ENCODE data around the gene ZP1. TPM values are rescaled to one million over a fixed set of nuclear protein-coding genes. Genes with fewer than 3 reads are reported as not detected.

The ZP1 gene
- polyA plus RNA-seq, 6 donors from 2014 or later = not detected

DNA sequence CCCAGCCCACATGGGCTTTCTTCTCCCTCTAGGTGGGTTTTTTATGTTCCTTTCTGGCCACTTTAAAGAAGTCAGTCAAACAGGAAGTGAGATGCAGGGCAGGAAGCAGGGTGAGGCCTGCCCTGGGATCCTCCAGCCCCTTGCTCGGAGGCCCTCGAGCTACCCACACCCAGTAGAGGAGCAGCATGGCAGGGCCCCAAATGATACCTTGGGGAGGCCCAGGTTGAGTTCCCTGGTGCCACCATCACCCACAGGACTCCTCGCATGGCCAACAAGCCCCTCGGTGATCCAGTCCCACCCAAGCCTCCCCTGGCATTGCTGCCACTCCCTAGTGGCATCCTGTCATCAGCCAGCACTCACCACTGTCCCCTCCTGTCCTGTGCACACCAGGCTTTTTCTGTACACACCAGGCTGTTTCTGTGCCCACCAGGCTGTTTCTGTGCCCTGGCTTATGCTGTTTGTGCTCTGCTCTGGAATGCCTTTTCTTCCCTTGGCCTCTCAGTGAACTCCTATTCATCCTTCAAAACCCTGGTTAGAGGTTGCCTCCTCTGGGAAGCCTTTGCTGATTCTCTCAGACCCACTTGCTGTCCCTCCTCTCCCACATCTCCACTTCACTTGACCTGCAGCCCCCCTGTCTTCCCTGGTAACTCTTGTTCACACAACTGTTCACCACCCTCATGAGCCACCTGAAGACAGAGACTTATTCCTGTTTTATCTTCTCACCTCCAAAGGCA lies 8.4 kb upstream of the ZP1 start:
- H3K4me3 Mint-ChIP-seq = no peak overlapping the region
- peaks cover 0 to 7% (median 5%) of the 10 kb centered on the region in 3 donors for H3K27me3 Mint-ChIP-seq
- ATAC-seq (ENCODE audit: low read depth in 2 of 2) (no peak), DNase-seq (no peak)
- H3K4me1 Mint-ChIP-seq = peaks cover 13 to 20% (median 14%) of the 10 kb centered on the region in 3 donors
- H3K9me3 Mint-ChIP-seq = peaks cover 0 to 2% (median 0%) of the 10 kb centered on the region in 7 donors
- peak overlapping the region in 1 of 6 donors; percentile 20 for H3K27ac Mint-ChIP-seq
- no peaks in the 10 kb centered on the region for H3K36me3 Mint-ChIP-seq

DNA sequence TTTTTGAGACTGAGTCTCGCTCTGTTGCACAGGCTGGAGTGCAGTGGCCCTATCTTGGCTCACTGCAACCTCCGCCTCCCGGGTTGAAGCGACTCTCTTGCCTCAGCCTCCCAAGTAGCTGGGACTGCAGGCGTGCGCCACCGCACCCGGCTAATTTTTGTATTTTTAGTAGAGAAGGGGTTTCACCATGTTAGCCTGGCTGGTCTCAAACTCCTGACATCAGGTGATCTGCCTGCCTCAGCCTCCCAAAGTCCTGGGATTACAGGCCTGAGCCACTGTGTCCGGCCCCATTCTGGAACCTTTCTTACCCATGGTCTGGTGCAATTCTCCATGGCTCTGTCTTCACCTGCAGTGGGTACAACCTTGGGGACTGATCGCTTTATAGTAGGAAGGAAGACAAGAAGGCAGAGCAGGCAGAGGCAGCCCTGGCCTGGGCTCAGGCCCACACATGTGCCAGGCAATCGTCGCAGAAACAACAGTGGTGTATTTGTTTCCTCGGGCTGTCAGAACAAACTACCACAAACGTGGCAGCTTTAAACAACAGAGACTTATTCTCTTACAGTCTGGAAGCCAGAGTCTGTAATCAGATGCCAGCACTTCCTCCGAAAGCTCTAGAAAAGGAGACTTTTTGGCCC lies 7.6 kb upstream of the ZP1 start:
- Mint-ChIP-seq H3K4me1 (peaks cover 13 to 20% (median 14%) of the 10 kb centered on the region in 3 donors), H3K9me3 (peaks cover 0 to 2% (median 0%) of the 10 kb centered on the region in 7 donors), H3K36me3 (no peaks in the 10 kb centered on the region), H3K27me3 (peaks cover 0 to 7% (median 5%) of the 10 kb centered on the region in 3 donors), H3K27ac (no peak overlapping the region), H3K4me3 (no peak overlapping the region)
- no peak for DNase-seq
- no peak for ATAC-seq (ENCODE audit: low read depth in 2 of 2)

DNA sequence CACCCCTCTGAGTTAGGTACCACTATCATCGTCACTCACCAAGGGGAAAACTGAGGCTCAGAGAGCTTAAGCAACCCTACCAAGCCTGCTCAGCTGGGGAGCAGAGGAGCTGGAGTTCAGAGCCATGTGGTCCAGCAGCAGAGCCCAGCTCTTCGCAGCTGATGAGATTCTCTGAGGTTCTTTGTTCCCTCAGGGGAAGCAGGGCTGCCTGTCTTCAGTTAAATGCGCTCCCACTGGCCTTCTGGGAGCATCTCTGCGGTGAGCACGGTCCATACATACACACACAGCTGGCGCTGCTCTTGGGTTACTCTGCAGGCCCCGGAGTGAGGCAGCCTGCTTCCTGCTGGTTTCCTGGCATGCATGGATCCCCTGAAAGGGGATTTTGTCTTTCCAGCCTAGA lies 6.4 kb upstream of the ZP1 start:
- H3K27ac Mint-ChIP-seq = no peak overlapping the region

DNA sequence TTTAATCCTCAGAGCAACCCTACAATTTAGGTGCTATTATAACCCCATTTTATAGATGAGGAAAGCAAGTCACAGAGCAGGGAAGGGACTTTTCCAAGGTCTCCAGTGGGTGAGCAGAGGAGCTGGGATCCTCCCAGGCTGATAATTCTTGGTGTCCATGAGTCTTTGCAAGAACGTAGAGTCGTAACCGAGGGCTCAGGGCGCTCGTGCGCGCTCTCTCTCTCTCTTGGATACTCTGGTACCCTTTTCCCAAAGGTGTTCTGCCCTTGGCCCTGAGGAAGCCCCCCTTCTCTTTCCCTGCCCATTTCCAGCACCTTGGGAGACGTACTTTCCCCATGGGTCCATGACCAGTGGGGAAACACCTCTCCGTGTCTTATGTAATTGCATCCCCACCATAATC lies 5.2 kb upstream of the ZP1 start:
- no peak for ATAC-seq (ENCODE audit: low read depth in 2 of 2)

More for the DNA sequence above, 6.4 kb upstream of the ZP1 start:
- no peak for DNase-seq
- ATAC-seq (ENCODE audit: low read depth in 2 of 2) = no peak
- Mint-ChIP-seq H3K36me3 (no peaks in the 10 kb centered on the region), H3K27me3 (peaks cover 0 to 5% (median 1%) of the 10 kb centered on the region in 3 donors), H3K4me3 (no peak overlapping the region), H3K4me1 (peaks cover 9 to 17% (median 13%) of the 10 kb centered on the region in 3 donors), H3K9me3 (peaks cover 0 to 2% (median 0%) of the 10 kb centered on the region in 7 donors)

DNA sequence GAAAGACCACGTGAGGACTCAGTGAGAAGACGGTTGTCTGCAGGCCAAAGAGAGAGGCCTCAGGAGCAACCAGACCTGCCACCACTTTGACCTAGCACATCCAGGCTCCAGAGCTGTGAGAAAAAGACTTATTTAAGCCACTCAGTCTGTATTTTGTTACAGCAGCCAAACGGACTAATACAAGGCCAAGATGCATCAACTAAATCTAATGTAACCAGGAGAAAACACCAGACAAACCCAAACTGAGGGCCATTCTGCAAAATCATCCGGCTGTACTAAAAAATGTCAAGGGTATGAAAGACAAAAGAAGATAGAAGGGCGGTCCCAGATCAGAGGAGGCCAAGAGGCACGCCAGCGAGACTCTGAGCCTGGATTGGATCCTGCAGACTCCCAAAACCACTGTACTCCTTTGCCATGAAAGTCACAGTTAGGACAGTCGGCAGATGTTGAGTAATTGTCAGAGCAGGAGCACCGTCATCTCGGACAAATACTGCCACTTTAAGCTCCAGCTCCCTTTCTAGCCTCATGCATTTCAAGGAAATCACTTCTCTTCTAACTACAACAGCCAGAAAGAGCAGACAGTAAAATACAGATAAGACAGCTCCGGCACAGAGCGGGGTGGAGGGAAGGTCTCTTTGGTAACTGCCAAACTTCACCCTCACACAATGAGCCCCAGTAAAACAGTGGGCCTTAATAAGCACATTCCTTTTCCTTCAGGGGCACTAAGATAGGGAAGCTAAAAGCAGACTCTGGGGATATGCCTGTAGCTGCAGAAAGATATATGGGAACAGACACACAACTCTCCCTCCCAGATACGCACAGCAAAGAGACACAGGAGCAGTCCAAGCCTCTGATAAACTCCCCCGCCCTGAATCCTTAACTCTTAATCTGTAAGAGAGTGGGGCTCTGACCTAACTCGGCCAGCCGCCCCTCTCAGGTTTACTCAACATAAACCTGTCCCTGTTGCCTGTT lies 3.5 kb upstream of the ZP1 start:
- Mint-ChIP-seq H3K36me3 (no peaks in the 10 kb centered on the region), H3K27ac (peak overlapping the region in 1 of 6 donors; percentile 8), H3K4me3 (no peak overlapping the region), H3K4me1 (peaks cover 4 to 6% (median 5%) of the 10 kb centered on the region in 3 donors), H3K27me3 (peaks cover 0 to 5% (median 0%) of the 10 kb centered on the region in 3 donors), H3K9me3 (peaks cover 0 to 2% (median 0%) of the 10 kb centered on the region in 7 donors)
- ATAC-seq (ENCODE audit: low read depth in 2 of 2) (no peak), DNase-seq (no peak)

More for the DNA sequence above, 5.2 kb upstream of the ZP1 start:
- DNase-seq = no peak
- Mint-ChIP-seq H3K4me3 (no peak overlapping the region), H3K27me3 (peaks cover 0 to 5% (median 0%) of the 10 kb centered on the region in 3 donors), H3K4me1 (peaks cover 8 to 16% (median 13%) of the 10 kb centered on the region in 3 donors), H3K36me3 (no peaks in the 10 kb centered on the region), H3K27ac (no peak overlapping the region), H3K9me3 (peaks cover 0 to 2% (median 0%) of the 10 kb centered on the region in 7 donors)

DNA sequence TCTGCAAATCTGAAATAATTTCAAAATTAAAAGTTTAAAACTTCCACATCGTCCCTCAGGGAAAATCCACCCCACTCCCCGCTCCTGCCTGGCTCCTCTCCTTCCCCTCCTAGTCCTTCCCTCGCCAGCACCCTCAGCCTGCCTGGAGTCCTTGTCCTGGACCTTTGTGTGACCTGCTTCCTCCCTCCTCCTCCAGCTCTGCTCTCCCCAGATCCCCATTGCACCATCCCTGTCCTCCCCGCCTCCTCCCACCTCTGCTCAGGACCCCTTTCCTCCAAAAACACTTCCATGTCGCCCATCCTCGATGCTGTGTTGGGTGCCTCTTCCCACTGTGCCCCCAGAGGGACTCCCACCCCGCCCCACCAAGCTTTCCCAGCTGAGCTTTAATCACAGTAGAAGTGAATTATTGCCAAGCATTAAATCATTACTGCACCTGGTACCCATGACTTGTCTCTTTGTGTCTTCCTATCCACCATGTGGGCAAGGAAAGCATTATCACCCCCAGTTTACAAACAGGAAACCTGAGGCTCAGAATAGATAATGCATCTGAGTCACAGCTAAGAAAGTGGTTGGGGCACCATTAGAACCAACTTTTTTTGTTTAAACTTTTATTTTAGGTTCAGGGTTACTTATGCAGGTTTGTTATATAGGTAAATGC lies 2.4 kb upstream of the ZP1 start:
- no peak for DNase-seq
- Mint-ChIP-seq H3K9me3 (no peaks in the 10 kb centered on the region), H3K4me1 (no peaks in the 10 kb centered on the region), H3K27me3 (peaks cover 0 to 11% (median 7%) of the 10 kb centered on the region in 3 donors), H3K36me3 (no peaks in the 10 kb centered on the region), H3K4me3 (no peak overlapping the region), H3K27ac (no peak overlapping the region)
- ATAC-seq (ENCODE audit: low read depth in 2 of 2) = no peak

DNA sequence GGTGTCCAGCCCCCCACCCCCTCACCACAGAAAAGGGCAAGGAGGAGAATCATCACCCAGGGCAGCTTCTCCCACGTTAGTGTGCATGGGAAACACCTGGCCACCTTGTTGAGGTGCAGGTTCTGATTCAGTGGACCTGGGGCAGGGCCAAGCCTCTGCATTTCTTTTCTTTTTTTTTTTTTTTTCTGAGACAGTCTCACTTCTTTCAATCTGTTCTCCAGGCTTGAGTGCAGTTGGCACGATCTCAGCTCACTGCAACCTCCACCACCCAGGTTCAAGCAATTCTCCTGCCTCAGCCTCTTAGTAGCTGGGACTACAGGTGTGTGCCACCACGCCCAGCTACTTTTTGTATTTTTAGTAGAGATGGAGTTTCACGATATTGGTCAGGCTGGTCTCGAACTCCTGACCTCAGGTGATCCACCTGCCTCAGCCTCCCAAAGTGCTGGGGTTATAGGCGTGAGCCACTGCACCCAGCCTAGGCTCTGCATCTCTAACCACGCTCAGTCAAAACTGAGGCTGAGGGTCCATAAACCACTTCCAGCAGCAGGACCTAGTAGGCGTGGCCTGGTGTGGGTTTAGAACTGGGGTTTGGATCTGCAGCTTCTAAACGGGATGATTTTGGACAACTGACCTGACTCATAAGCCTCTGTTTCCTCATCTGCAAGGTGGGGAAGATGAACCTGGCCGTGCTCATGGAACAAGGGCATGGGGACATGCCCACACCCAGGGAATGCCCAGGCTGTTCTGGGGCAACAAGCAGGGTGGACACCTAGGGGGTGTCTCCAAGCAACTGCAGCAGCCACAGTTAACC lies 734 bp downstream of the ZP1 start:
- ATAC-seq (ENCODE audit: low read depth in 2 of 2) (no peak), DNase-seq (no peak)
- H3K4me3 Mint-ChIP-seq = no peak overlapping the region
- no peaks in the 10 kb centered on the region for H3K36me3 Mint-ChIP-seq
- no peak overlapping the region for H3K27ac Mint-ChIP-seq
- H3K9me3 Mint-ChIP-seq = no peaks in the 10 kb centered on the region
- H3K27me3 Mint-ChIP-seq = peaks cover 0 to 10% (median 7%) of the 10 kb centered on the region in 3 donors
- peaks cover 0 to 1% (median 0%) of the 10 kb centered on the region in 3 donors for H3K4me1 Mint-ChIP-seq

DNA sequence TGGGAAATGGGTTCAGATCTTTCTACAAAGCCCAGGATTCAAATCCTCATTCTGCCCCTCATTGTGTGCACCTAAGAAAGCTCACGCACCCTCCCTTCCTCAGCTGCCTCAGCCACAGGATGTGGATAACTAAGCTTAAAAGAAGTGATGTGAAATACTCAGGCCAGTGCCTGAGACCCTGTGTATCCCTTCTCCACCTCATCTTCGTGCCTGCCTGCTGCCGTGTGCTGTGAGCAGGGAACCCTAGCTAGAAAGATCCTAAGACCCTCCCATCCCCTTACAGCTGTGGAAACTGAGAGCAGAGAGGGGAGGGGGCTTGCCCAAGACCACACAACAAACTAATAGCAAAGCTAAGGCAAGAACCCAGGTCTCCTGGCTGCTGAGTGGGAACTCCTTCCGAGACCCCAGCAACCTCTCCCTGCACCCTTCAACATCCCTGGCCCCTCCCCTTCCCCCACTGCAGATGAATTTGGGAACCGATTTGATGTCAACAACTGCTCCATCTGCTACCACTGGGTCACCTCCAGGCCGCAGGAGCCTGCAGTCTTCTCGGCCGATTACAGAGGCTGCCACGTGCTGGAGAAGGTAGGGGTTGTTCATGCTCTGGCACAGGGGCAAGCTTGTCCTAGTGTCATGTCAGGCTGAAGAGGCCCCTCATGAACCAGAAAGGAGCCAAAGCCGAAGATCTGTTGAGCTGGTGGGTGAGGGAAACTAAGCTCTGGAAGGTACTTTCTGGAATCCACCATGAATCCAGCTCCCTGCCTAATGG lies 1.5 kb downstream of the ZP1 start:
- Mint-ChIP-seq H3K27me3 (peaks cover 0 to 10% (median 7%) of the 10 kb centered on the region in 3 donors), H3K27ac (no peak overlapping the region), H3K4me1 (peaks cover 0 to 3% (median 0%) of the 10 kb centered on the region in 3 donors), H3K9me3 (no peaks in the 10 kb centered on the region), H3K36me3 (no peaks in the 10 kb centered on the region), H3K4me3 (no peak overlapping the region)
- no peak for ATAC-seq (ENCODE audit: low read depth in 2 of 2)
- no peak for DNase-seq

DNA sequence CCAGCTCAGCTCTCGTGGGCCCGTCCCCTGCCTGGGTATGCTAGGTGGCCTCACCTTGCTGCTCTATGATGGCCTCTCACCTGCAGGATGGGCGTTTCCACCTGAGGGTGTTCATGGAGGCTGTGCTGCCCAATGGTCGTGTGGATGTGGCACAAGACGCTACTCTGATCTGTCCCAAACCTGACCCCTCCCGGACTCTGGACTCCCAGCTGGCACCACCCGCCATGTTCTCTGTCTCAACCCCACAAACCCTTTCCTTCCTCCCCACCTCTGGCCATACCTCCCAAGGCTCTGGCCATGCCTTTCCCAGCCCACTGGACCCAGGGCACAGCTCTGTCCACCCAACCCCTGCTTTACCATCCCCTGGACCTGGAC lies 2.1 kb downstream of the ZP1 start:
- Mint-ChIP-seq H3K9me3 (no peaks in the 10 kb centered on the region), H3K27me3 (peaks cover 0 to 10% (median 7%) of the 10 kb centered on the region in 3 donors), H3K27ac (peak overlapping the region in 2 of 6 donors; percentile 69 to 77), H3K4me3 (no peak overlapping the region), H3K4me1 (peaks cover 0 to 3% (median 0%) of the 10 kb centered on the region in 3 donors), H3K36me3 (no peaks in the 10 kb centered on the region)
- DNase-seq (no peak), ATAC-seq (ENCODE audit: low read depth in 2 of 2) (no peak)

DNA sequence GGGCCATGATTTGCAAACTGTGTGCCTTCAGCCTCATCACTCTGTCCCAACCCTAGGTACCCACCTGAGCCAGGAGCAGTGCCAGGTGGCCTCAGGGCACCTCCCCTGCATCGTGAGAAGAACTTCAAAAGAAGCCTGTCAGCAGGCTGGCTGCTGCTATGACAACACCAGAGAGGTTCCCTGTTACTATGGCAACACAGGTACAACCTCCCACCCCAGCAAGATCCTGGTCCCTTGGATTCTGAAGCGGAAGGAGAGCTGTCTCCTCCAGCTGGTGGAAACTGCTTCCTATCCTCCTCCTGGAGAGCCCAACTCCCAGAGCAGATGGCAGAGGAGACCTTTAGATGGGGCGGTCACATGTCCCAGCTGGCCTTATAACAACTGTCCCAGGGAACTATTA lies 2.9 kb downstream of the ZP1 start:
- ATAC-seq (ENCODE audit: low read depth in 2 of 2) (no peak), DNase-seq (no peak)
- Mint-ChIP-seq H3K36me3 (no peaks in the 10 kb centered on the region), H3K27ac (no peak overlapping the region), H3K4me1 (peaks cover 0 to 3% (median 0%) of the 10 kb centered on the region in 3 donors), H3K4me3 (no peak overlapping the region), H3K27me3 (peaks cover 0 to 10% (median 7%) of the 10 kb centered on the region in 3 donors), H3K9me3 (no peaks in the 10 kb centered on the region)

DNA sequence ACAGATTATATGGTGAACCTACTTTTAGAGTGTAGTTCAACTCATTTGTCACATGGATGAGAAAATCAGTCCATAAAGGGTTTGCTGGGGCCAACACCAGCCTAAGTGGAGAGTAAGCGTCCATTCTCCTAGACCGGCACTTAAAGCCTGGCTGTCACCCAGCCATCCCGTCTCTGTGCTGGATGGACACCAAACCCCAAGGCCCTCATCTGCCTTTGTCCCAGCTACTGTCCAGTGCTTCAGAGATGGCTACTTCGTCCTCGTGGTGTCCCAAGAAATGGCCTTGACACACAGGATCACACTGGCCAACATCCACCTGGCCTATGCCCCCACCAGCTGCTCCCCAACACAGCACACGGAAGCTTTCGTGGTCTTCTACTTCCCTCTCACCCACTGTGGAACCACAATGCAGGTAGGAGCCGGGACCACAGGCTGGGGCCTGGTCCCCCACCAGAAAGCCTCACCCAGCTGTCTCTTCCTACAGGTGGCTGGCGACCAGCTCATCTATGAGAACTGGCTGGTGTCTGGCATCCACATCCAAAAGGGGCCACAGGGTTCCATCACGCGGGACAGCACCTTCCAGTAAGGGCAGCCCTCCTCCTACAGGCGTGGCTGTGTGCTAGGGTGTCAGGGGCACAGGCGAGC lies 3.5 kb downstream of the ZP1 start:
- H3K27me3 Mint-ChIP-seq = peaks cover 0 to 10% (median 7%) of the 10 kb centered on the region in 3 donors
- DNase-seq = no peak
- ATAC-seq (ENCODE audit: low read depth in 2 of 2) = no peak
- H3K36me3 Mint-ChIP-seq = no peaks in the 10 kb centered on the region
- no peaks in the 10 kb centered on the region for H3K9me3 Mint-ChIP-seq
- H3K27ac Mint-ChIP-seq = peak overlapping the region in 1 of 6 donors; percentile 62
- peaks cover 0 to 3% (median 0%) of the 10 kb centered on the region in 3 donors for H3K4me1 Mint-ChIP-seq
- no peak overlapping the region for H3K4me3 Mint-ChIP-seq
